Right atrium auricular region (tissue), 2 donors: Measurements from ENCODE around the gene IRS2. TPM values are rescaled to one million over a fixed set of nuclear protein-coding genes. Genes with fewer than 3 reads are reported as not detected.

Source experiments
- DNase-seq: peaks from one replicate; pipeline ENCODE4 v3.0.0-alpha.2; 2019; ENCODE audit warnings: low spot score
- H3K27ac ChIP-seq, 2 donors: fragments of 200-600 bp; sonication (generic); 1 replicate in 1 of 2; 2 replicates in 1 of 2; pipeline ENCODE4 v1.5.1; 2016 to 2019
- H3K27me3 ChIP-seq, 2 donors: fragments of 200-600 bp; sonication (generic); one replicate each; pipeline versions ENCODE4 v1.5.1 to v1.6.0; 2017 to 2019
- H3K36me3 ChIP-seq: fragments of 200-600 bp; sonication (generic); one replicate; pipeline ENCODE4 v1.5.1; 2016
- H3K4me1 ChIP-seq, 2 donors: fragments of 200-600 bp; sonication (generic); one replicate each; pipeline versions ENCODE4 v1.5.1 to v1.6.0; 2017 to 2019
- H3K4me3 ChIP-seq, 2 donors: fragments of 200-600 bp; sonication (generic); 1 replicate in 1 of 2; 2 replicates in 1 of 2; pipeline ENCODE4 v1.5.1; 2017 to 2019; ENCODE audit warnings: mild to moderate bottlenecking in 1 of 2, moderate library complexity in 1 of 2
- H3K9me3 ChIP-seq, 2 donors: fragments of 200-600 bp; sonication (generic); one replicate each; pipeline ENCODE4 v1.5.1; 2019
- CTCF ChIP-seq, 2 donors: fragments of 200-600 bp; sonication (generic); IDR thresholded peaks; one replicate each; pipeline ENCODE4 v1.5.1; 2019; ENCODE audit warnings: antibody characterized with exemption in 2 of 2
- total RNA-seq, 2 donors: library from RNA; depleted of rRNA; stranded (reverse); fragments of >200 nt; gene quantifications; one replicate each; pipeline ENCODE4 v1.1.0, GENCODE V29; 2016

IRS2 gene
- total RNA-seq, 2 donors from 2014 or later = 21.2 to 57.6 TPM

- Histone ChIP-seq H3K27me3 (no peaks in the 10 kb centered on the region), H3K27ac (no peak overlapping the region), H3K9me3 (no peaks in the 10 kb centered on the region), H3K36me3 (no peaks in the 10 kb centered on the region), H3K4me3 (no peak overlapping the region), H3K4me1 (no peaks in the 10 kb centered on the region)
- no peak for TF ChIP-seq CTCF (IDR thresholded peaks at IDR 0.05)
- no peak for DNase-seq
Observed at GRCh38 chr13:109809216-109809932, 23.0 kb upstream of the IRS2 start.

DNA sequence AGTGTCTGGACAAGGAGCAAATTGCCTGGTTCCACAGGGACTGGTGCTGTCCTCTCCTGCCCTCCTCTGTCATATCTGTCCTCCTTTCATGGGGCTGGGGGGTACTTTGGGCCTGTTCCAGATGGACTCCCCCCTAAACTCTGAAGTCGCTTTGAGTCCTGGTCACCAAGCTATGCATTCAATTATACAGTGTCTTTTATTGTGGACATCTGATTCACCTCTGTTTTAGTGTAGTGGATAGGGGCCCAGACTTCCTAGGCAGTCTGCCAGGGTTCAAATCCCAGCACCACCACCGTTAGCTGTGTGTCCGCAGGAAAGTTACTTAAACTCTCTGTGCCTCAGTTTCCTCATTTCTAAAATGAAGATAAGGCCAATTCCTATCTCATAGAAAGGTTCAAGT lies 21.0 kb upstream of the IRS2 start:
- H3K9me3 ChIP-seq = no peaks in the 10 kb centered on the region

GRCh38 chr13:109804654-109805053 lies 18.3 kb upstream of the IRS2 start:
- Histone ChIP-seq H3K27ac (no peak overlapping the region), H3K9me3 (no peaks in the 10 kb centered on the region), H3K4me3 (no peak overlapping the region), H3K4me1 (no peaks in the 10 kb centered on the region), H3K36me3 (no peaks in the 10 kb centered on the region), H3K27me3 (no peaks in the 10 kb centered on the region)
- DNase-seq = no peak
- TF ChIP-seq CTCF (IDR thresholded peaks at IDR 0.05) = no peak

More for the DNA sequence above, 21.0 kb upstream of the IRS2 start:
- Histone ChIP-seq H3K27ac (no peak overlapping the region), H3K27me3 (no peaks in the 10 kb centered on the region), H3K36me3 (no peaks in the 10 kb centered on the region), H3K4me1 (no peaks in the 10 kb centered on the region), H3K4me3 (no peak overlapping the region)
- no peak for DNase-seq
- no peak for TF ChIP-seq CTCF (IDR thresholded peaks at IDR 0.05)

DNA sequence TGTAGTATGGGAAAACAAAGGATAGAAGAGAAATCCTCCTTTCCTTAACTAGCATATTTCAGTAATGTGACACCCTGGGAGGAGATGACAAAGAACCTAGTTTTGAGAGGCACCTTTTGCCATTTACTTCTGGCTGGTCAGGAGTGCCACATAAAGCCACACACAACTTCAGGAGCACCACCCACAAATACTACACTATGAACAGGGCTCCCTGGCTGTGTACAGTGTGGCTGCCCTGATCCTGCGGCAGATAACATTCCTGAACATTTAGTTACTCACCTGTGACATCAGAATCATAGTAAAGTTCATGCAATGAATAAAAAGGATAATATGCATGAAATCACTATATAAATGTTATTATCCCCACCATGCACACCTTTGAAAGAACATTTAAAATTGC lies 17.4 kb upstream of the IRS2 start:
- Histone ChIP-seq H3K4me1 (no peaks in the 10 kb centered on the region), H3K4me3 (no peak overlapping the region), H3K27ac (no peak overlapping the region), H3K27me3 (no peaks in the 10 kb centered on the region), H3K36me3 (no peaks in the 10 kb centered on the region), H3K9me3 (no peaks in the 10 kb centered on the region)
- no peak for DNase-seq
- TF ChIP-seq CTCF (IDR thresholded peaks at IDR 0.05) = no peak

DNA sequence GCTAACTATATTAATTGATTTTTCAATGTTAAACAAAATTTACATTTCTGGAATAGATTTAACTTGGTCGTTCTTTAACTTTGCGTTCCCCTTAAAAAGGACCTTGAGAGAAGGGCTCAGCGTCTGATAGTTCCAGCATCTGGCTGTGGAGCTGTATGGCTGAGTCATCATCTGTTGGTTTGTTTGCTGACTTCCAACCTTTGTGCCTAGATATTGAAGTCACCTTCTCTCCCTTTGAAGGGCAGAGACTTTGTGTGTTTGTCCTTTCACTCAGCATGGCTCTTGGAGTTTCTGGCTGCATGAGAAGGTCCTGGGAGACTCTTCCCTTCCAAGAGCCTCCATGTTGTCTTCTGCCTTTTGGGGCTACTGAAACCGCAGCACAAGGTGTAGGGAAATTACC lies 16.6 kb upstream of the IRS2 start:
- H3K27ac ChIP-seq = no peak overlapping the region
- H3K9me3 ChIP-seq = no peaks in the 10 kb centered on the region
- H3K36me3 ChIP-seq = no peaks in the 10 kb centered on the region
- DNase-seq = no peak
- TF ChIP-seq CTCF (IDR thresholded peaks at IDR 0.05) = no peak
- no peak overlapping the region for H3K4me3 ChIP-seq
- H3K27me3 ChIP-seq = no peaks in the 10 kb centered on the region
- no peaks in the 10 kb centered on the region for H3K4me1 ChIP-seq

GRCh38 chr13:109795011-109795410 lies 8.6 kb upstream of the IRS2 start:
- no peaks in the 10 kb centered on the region for H3K36me3 ChIP-seq
- H3K27ac ChIP-seq = no peak overlapping the region
- H3K4me3 ChIP-seq = no peak overlapping the region
- no peak for TF ChIP-seq CTCF (IDR thresholded peaks at IDR 0.05)
- no peaks in the 10 kb centered on the region for H3K9me3 ChIP-seq
- no peaks in the 10 kb centered on the region for H3K27me3 ChIP-seq
- DNase-seq = no peak
- H3K4me1 ChIP-seq = peaks cover 0 to 8% of the 10 kb centered on the region in 2 donors
